H1 (cell line): Measurements from ENCODE around the gene SH3RF3. TPM values are rescaled to one million over a fixed set of nuclear protein-coding genes. Genes with fewer than 3 reads are reported as not detected.

ENCODE experiments used
- CTCF ChIA-PET: fragments of 300-600 bp; sonication (Branson Sonifier 250); formaldehyde crosslinking; loops from one replicate; lab custom pipeline; 2021; ENCODE audit not compliant: partially characterized antibody; lab: Charles Lee
- POLR2A ChIA-PET: fragments of 300-600 bp; sonication (Branson Sonifier 250); formaldehyde crosslinking; loops from one replicate; lab custom pipeline; 2021; ENCODE audit warnings: inconsistent platforms; ENCODE audit not compliant: partially characterized antibody; lab: Charles Lee
- DNase-seq, 2 experiments: peaks; one replicate each; pipeline versions ENCODE4 v3.0.0 to v3.0.0-alpha.2; 2010 to 2022; ENCODE audit warnings: low spot score in 2 of 2, low read depth in 1 of 2, mixed read lengths in 1 of 2
- FAIRE-seq: peaks from 2 replicates; lab custom pipeline; 2011; peaks lifted over from hg19 to GRCh38; lab: Jason Lieb, UNC
- H2AFZ ChIP-seq: 2 replicates; pipeline ENCODE4 v1.8.1; 2012; ENCODE audit warnings: low read length, inconsistent platforms
- H2AK5ac ChIP-seq: 2 replicates; pipeline ENCODE4 v1.6.1; 2013; ENCODE audit warnings: low read depth, low read length
- H2BK120ac ChIP-seq: replicated peaks from 2 replicates; pipeline ENCODE3; 2013; ENCODE audit warnings: low read depth, low read length, inconsistent platforms
- H2BK12ac ChIP-seq: 2 replicates; pipeline ENCODE4 v1.6.1; 2013; ENCODE audit warnings: low read depth, low read length
- H2BK15ac ChIP-seq: 2 replicates; pipeline ENCODE4 v1.6.1; 2013; ENCODE audit warnings: low read length
- H2BK20ac ChIP-seq: 2 replicates; pipeline ENCODE4 v1.6.1; 2013; ENCODE audit warnings: low read length
- H2BK5ac ChIP-seq: 2 replicates; pipeline ENCODE4 v1.6.1; 2013; ENCODE audit warnings: low read depth, low read length
- H3K14ac ChIP-seq: 2 replicates; pipeline ENCODE4 v1.6.1; 2013; ENCODE audit warnings: inconsistent platforms; ENCODE audit not compliant: insufficient read length
- H3K18ac ChIP-seq: 2 replicates; pipeline ENCODE4 v1.6.1; 2013; ENCODE audit warnings: low read length; ENCODE audit errors: extremely low read depth
- H3K23ac ChIP-seq: 2 replicates; pipeline ENCODE4 v1.6.1; 2013; ENCODE audit warnings: inconsistent platforms; ENCODE audit not compliant: insufficient read length
- H3K23me2 ChIP-seq: 2 replicates; pipeline ENCODE4 v1.6.1; 2013; ENCODE audit warnings: low read depth, low read length
- H3K27ac ChIP-seq: 2 replicates; pipeline ENCODE4 v1.6.1; 2011; ENCODE audit warnings: low read depth, low read length, inconsistent platforms
- H3K27me3 ChIP-seq, 4 experiments: replicated peaks in 1 of 4; 1 replicate in 1 of 4; 2 replicates in 3 of 4; pipeline versions ENCODE4 v1.6.1 to v1.8.1; 2011 to 2013; ENCODE audit warnings: low read length in 3 of 4, mild to moderate bottlenecking in 3 of 4, inconsistent platforms in 2 of 4, mixed read lengths in 2 of 4, moderate library complexity in 1 of 4; ENCODE audit not compliant: control insufficient read depth in 3 of 4, insufficient read depth in 3 of 4; ENCODE audit errors: extremely low read depth in 1 of 4
- H3K36me3 ChIP-seq, 4 experiments: 2 replicates each; pipeline versions ENCODE4 v1.6.1 to v1.8.1; 2011 to 2013; ENCODE audit warnings: mild to moderate bottlenecking in 4 of 4, low read length in 3 of 4, moderate library complexity in 2 of 4, control low read depth in 1 of 4, inconsistent platforms in 1 of 4; ENCODE audit not compliant: insufficient read depth in 4 of 4, control insufficient read depth in 2 of 4
- H3K4ac ChIP-seq: replicated peaks from 2 replicates; pipeline ENCODE3; 2013; ENCODE audit warnings: low read length, low read depth, mixed read lengths, inconsistent platforms; ENCODE audit not compliant: insufficient read length
- H3K4me1 ChIP-seq, 4 experiments: replicated peaks in 1 of 4; 1 replicate in 1 of 4; 2 replicates in 3 of 4; pipeline versions ENCODE4 v1.6.1 to v1.8.1; 2011 to 2013; ENCODE audit warnings: low read length in 3 of 4, inconsistent platforms in 2 of 4, mixed read lengths in 1 of 4; ENCODE audit not compliant: insufficient read depth in 4 of 4, control insufficient read depth in 3 of 4
- H3K4me2 ChIP-seq, 2 experiments: 2 replicates each; pipeline versions ENCODE4 v1.6.1 to v1.8.1; 2011 to 2013; ENCODE audit warnings: low read depth in 2 of 2, low read length in 2 of 2, control low read depth in 1 of 2, inconsistent platforms in 1 of 2, mild to moderate bottlenecking in 1 of 2; ENCODE audit not compliant: insufficient read depth in 1 of 2
- H3K4me3 ChIP-seq, 4 experiments: fragments of 200-600, 300-600 bp in 1 of 4; sonication (generic), shearing (Covaris generic), sonication (Bioruptor Twin) in 1 of 4; 2 replicates each; pipeline versions ENCODE4 v1.5.1 to v1.8.1; 2011 to 2016; ENCODE audit warnings: low read length in 4 of 4, low read depth in 3 of 4, control low read depth in 2 of 4, inconsistent platforms in 2 of 4, mild to moderate bottlenecking in 2 of 4, mixed read lengths in 1 of 4, moderate library complexity in 1 of 4; ENCODE audit not compliant: insufficient read depth in 2 of 4; ENCODE audit errors: extremely low read depth in 1 of 4
- H3K56ac ChIP-seq: replicated peaks from 2 replicates; pipeline ENCODE3; 2013; ENCODE audit warnings: low read depth, mild to moderate bottlenecking, mixed read lengths, low read length, inconsistent platforms; ENCODE audit not compliant: insufficient read length
- H3K79me1 ChIP-seq: 2 replicates; pipeline ENCODE4 v1.6.1; 2013; ENCODE audit warnings: low read depth, low read length, control low read depth
- H3K79me2 ChIP-seq, 2 experiments: 2 replicates each; pipeline versions ENCODE4 v1.6.1 to v1.8.1; 2012 to 2013; ENCODE audit warnings: low read length in 2 of 2, mild to moderate bottlenecking in 2 of 2, inconsistent platforms in 1 of 2; ENCODE audit not compliant: insufficient read depth in 2 of 2, control insufficient read depth in 1 of 2
- H3K9ac ChIP-seq, 4 experiments: replicated peaks in 1 of 4; 1 replicate in 1 of 4; 2 replicates in 3 of 4; pipeline versions ENCODE4 v1.6.1 to v1.8.1; 2011 to 2013; ENCODE audit warnings: low read depth in 3 of 4, low read length in 3 of 4, control low read depth in 2 of 4, mild to moderate bottlenecking in 2 of 4, moderate library complexity in 2 of 4, inconsistent platforms in 1 of 4; ENCODE audit errors: extremely low read depth in 1 of 4
- H3K9me3 ChIP-seq, 2 experiments: 2 replicates each; pipeline versions ENCODE4 v1.6.1 to v1.8.1; 2012 to 2013; ENCODE audit warnings: mild to moderate bottlenecking in 2 of 2, moderate library complexity in 2 of 2, control low read depth in 1 of 2, inconsistent platforms in 1 of 2, low read depth in 1 of 2, low read length in 1 of 2, mixed read lengths in 1 of 2; ENCODE audit not compliant: insufficient read depth in 2 of 2
- H4K20me1 ChIP-seq, 2 experiments: replicated peaks in 1 of 2; 2 replicates each; pipeline versions ENCODE3 to v1.8.1; 2011 to 2013; ENCODE audit warnings: inconsistent platforms in 2 of 2, low read length in 2 of 2, mild to moderate bottlenecking in 1 of 2; ENCODE audit not compliant: insufficient read depth in 2 of 2, control insufficient read depth in 1 of 2
- H4K5ac ChIP-seq: 2 replicates; pipeline ENCODE4 v1.6.1; 2013; ENCODE audit warnings: low read length, low read depth, mixed read lengths, inconsistent platforms; ENCODE audit not compliant: insufficient read length
- H4K8ac ChIP-seq: 2 replicates; pipeline ENCODE4 v1.8.0; 2013; ENCODE audit warnings: mild to moderate bottlenecking, moderate library complexity, low read length, inconsistent platforms; ENCODE audit not compliant: insufficient read depth; ENCODE audit errors: extremely low read depth
- H4K91ac ChIP-seq: replicated peaks from 2 replicates; pipeline ENCODE3; 2013; ENCODE audit warnings: low read length, mixed read lengths, inconsistent platforms; ENCODE audit not compliant: insufficient read length
- NANOG ChIP-seq: IDR thresholded peaks from 2 replicates; pipeline ENCODE4 v1.6.1; 2011; ENCODE audit warnings: low read length, low read depth, mild to moderate bottlenecking, inconsistent platforms; ENCODE audit not compliant: insufficient read depth, poor library complexity, severe bottlenecking
- RNF2 ChIP-seq: fragments of 200-900, 300-1000 bp; sonication (generic); IDR thresholded peaks from 2 replicates; pipeline ENCODE4 v1.7.1; 2016; ENCODE audit warnings: borderline replicate concordance, low read depth, mild to moderate bottlenecking, antibody characterized with exemption, low read length; ENCODE audit not compliant: poor library complexity, severe bottlenecking; ENCODE audit errors: missing control alignments
- SP2 ChIP-seq: IDR thresholded peaks from 2 replicates; pipeline ENCODE4 v1.6.1; 2012; ENCODE audit warnings: mild to moderate bottlenecking, low read length, inconsistent platforms
- TCF12 ChIP-seq: IDR thresholded peaks from 2 replicates; pipeline ENCODE4 v1.6.1; 2011; ENCODE audit warnings: low read depth, mild to moderate bottlenecking, low read length
- WGBS, 2 experiments: shearing (Covaris generic) in 1 of 2; methylation state at CpG; one replicate each; pipeline versions ENCODE4 v1.1.6 to v1.1.7; 2013 to 2015; ENCODE audit warnings: low lambda C conversion rate in 2 of 2, mixed read lengths in 2 of 2, inconsistent platforms in 1 of 2, low coverage in 1 of 2, missing lambda C conversion rate in 1 of 2; ENCODE audit not compliant: insufficient replicate concordance in 2 of 2, insufficient coverage in 1 of 2, insufficient read length in 1 of 2; ENCODE audit errors: extremely low coverage in 1 of 2, missing lambda C conversion rate in 1 of 2; 5-methylcytosine and 5-hydroxymethylcytosine counted together
- polyA plus RNA-seq, 7 experiments: library from polyadenylated mRNA; depleted of rRNA in 3 of 7; stranded (reverse) in 5 of 7; unstranded in 2 of 7; fragments of >200 nt in 5 of 7; fragments of 200-250 nt in 2 of 7; gene quantifications; 1 replicate in 5 of 7; 2 replicates in 1 of 7; 4 replicates in 1 of 7; pipeline versions ENCODE4 v1.2.1 to v1.2.3, GENCODE V29; 2011 to 2013; ENCODE audit warnings: missing spikeins in 2 of 7, mixed read lengths in 2 of 7
- total RNA-seq: library from RNA; stranded (reverse); fragmentation: NEBNext Ultra II Directional; extraction: Animal tissue kit (Norgen Biotek cat#: 25700); gene quantifications from 2 replicates; pipeline ENCODE4 v1.2.1, GENCODE V29; 2021

Gene SH3RF3
- total and polyA plus RNA-seq, 2 of the 8 experiments (the other 6 are each of a cell fraction or from before 2014, with no cell fraction given): 0.11 to 0.65 TPM

DNA sequence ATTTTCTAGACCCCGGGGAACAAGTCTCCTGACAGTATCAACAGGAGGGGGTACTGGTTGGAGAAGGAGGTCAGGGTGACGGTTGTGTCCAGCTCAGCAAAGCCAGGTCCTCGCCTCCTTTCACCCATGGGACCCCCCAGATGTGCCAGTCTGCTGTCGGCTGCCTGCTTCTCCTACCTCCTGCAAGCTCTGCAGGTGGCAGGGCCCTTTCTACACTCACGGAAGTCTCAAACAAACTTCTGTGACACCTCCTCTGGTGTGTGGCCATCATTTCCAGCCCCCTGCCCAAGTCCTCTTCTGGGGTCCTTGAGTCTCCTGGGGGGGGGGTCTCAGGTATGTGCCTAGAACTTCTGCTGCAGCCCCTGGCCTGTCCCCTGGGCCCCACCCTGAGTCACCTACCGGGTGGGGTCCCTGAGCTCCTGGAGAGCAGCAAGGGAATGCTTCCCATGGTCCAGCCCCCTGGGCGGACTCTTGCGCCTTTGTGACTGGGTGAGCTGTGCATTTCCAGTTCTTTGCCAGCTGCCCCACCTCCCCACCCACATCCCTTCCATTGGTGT is 12.8 kb downstream of the SH3RF3 start:
- Histone ChIP-seq H2BK15ac (no peak overlapping the region), H2AK5ac (no peak overlapping the region), H3K23me2 (no peaks in the 10 kb centered on the region), H3K9me3 (no peaks in the 10 kb centered on the region), H2BK5ac (no peak overlapping the region), H3K9ac (no peak overlapping the region), H4K5ac (no peak overlapping the region), H3K56ac (no peak overlapping the region), H3K79me1 (no peaks in the 10 kb centered on the region), H2BK20ac (no peak overlapping the region), H3K23ac (no peak overlapping the region), H2BK12ac (no peak overlapping the region), H3K27ac (no peak overlapping the region), H3K4ac (no peak overlapping the region), H2AFZ (no peak overlapping the region), H4K91ac (no peak overlapping the region), H4K20me1 (no peaks in the 10 kb centered on the region), H4K8ac (no peak overlapping the region), H3K4me2 (no peak overlapping the region), H2BK120ac (no peak overlapping the region), H3K18ac (no peak overlapping the region), H3K14ac (no peak overlapping the region), H3K4me1 (no peaks in the 10 kb centered on the region), H3K4me3 (no peak overlapping the region), H3K36me3 (no peaks in the 10 kb centered on the region), H3K79me2 (no peaks in the 10 kb centered on the region)
- 88% methylated on average over 8 of the region's 8 CpGs; no CpG with 5 or more reads in 1 of the 2 experiments for WGBS, 2 experiments
- CTCF ChIA-PET: interaction anchor here (1.2 kb wide), 1 partner anchor 17 kb away, joined by 3 read pairs; no protein-coding TSS in a partner anchor
- no peak for DNase-seq
- POLR2A ChIA-PET: no interaction called here
- TF ChIP-seq TCF12 (no peak), NANOG (no peak), SP2 (no peak), RNF2 (no peak)
- TF ChIP-seq, all 59 proteins: peak for 0
- no peak for FAIRE-seq
- H3K27me3 ChIP-seq: no peaks in the 10 kb centered on the region
